Cardiac fibroblast (primary cell): ENCODE measurements around the gene ATP5F1C.

ENCODE experiments used
- DNase-seq, 2 donors: peaks; one replicate each; pipeline versions ENCODE4 v3.0.0 to v3.0.0-alpha.2; 2010; ENCODE audit warnings: low read depth in 2 of 2
- H3K4me3 ChIP-seq, 2 donors: replicated peaks in 1 of 2; 1 replicate in 1 of 2; 2 replicates in 1 of 2; pipeline ENCODE4 v1.5.1; 2011; ENCODE audit warnings: low read depth in 2 of 2, low read length in 2 of 2, mild to moderate bottlenecking in 2 of 2, moderate library complexity in 1 of 2
- CTCF ChIP-seq: IDR thresholded peaks from one replicate; pipeline ENCODE4 v1.5.1; 2011; ENCODE audit warnings: low read depth, mild to moderate bottlenecking, low read length, inconsistent platforms

Gene ATP5F1C

GRCh38 chr10:7818295-7819120, 30.5 kb downstream of the ATP5F1C start, which contains the start of gene TAF3:
TAF3 (plus strand) TSS chr10:7818505; CDS start chr10:7818710, 205 bp downstream.
- TF ChIP-seq CTCF, result no peak
- peak; percentile 86 to 87 for DNase-seq
- H3K4me3 ChIP-seq, result peak within 1 kb of the TSS; percentile 96 to 97

- peak overlapping the region; percentile 96 to 97 for H3K4me3 ChIP-seq
- peak; percentile 53 to 59 for DNase-seq
- TF ChIP-seq CTCF, result peak; percentile 52
Measured at GRCh38 chr10:7819121-7819460, 31.1 kb downstream of the ATP5F1C start.

- no peak for DNase-seq
- no peak overlapping the region for H3K4me3 ChIP-seq
- no peak for TF ChIP-seq CTCF
Measured at GRCh38 chr10:7824251-7824650, 36.3 kb downstream of the ATP5F1C start.

GRCh38 chr10:7826971-7827370, 39.0 kb downstream of the ATP5F1C start:
- TF ChIP-seq CTCF, result peak; percentile 53
- H3K4me3 ChIP-seq, result no peak overlapping the region
- peak; percentile 57 to 67 for DNase-seq

GRCh38 chr10:7829289-7829834, 41.4 kb downstream of the ATP5F1C start:
- no peak for DNase-seq
- H3K4me3 ChIP-seq, result no peak overlapping the region
- no peak for TF ChIP-seq CTCF

GRCh38 chr10:7832060-7832459, 44.1 kb downstream of the ATP5F1C start:
- DNase-seq, result no peak
- no peak for TF ChIP-seq CTCF
- no peak overlapping the region for H3K4me3 ChIP-seq
